PC-9 (cell line): Measurements from ENCODE around the gene DAGLB. TPM values are rescaled to one million over a fixed set of nuclear protein-coding genes. Genes with fewer than 3 reads are reported as not detected.

Experiments used
- BruUV-seq: library from RNA; stranded (reverse); fragments of 400-500 nt; replicated peaks from 2 replicates; lab custom pipeline; 2021; lab: Mats Ljungman, UMichigan
- CTCF ChIA-PET: fragments of 300-600 bp; sonication (Branson Sonifier 250); formaldehyde crosslinking; loops from one replicate; lab custom pipeline; 2022; ENCODE audit warnings: antibody characterized with exemption; lab: Charles Lee
- POLR2A ChIA-PET: fragments of 300-600 bp; sonication (Branson Sonifier 250); formaldehyde crosslinking; loops from one replicate; lab custom pipeline; 2022; ENCODE audit warnings: antibody characterized with exemption; ENCODE audit not compliant: unreplicated experiment; lab: Charles Lee
- DNase-seq, 2 experiments: peaks; one replicate each; pipeline versions ENCODE4 v3.0.0 to v3.0.0-alpha.2; 2015 to 2022; ENCODE audit warnings: mixed read lengths in 1 of 2
- H2AFZ ChIP-seq: fragments of 200-600 bp; sonication (generic); 2 replicates; pipeline ENCODE4 v1.8.1; 2017; ENCODE audit warnings: antibody characterized with exemption
- H3F3A ChIP-seq: fragments of 200-600 bp; sonication (generic); 2 replicates; pipeline ENCODE4 v1.8.1; 2017; ENCODE audit warnings: antibody characterized with exemption, mild to moderate bottlenecking, low read depth; ENCODE audit not compliant: insufficient read depth
- H3K27ac ChIP-seq: fragments of 200-600 bp; sonication (generic); 2 replicates; pipeline ENCODE4 v1.6.1; 2016; ENCODE audit warnings: mixed run types
- H3K27me3 ChIP-seq: fragments of 200-600 bp; sonication (generic); 2 replicates; pipeline ENCODE4 v1.6.1; 2016; ENCODE audit warnings: low read depth, mixed run types; ENCODE audit not compliant: insufficient read depth
- H3K36me3 ChIP-seq: fragments of 200-600 bp; sonication (generic); 2 replicates; pipeline ENCODE4 v1.6.1; 2016; ENCODE audit warnings: low read depth, mixed run types
- H3K4me1 ChIP-seq: fragments of 200-600 bp; sonication (generic); replicated peaks from 2 replicates; pipeline ENCODE4 v1.6.1; 2016; ENCODE audit warnings: mixed run types; ENCODE audit not compliant: insufficient read depth
- H3K4me2 ChIP-seq: fragments of 200-600 bp; sonication (generic); 2 replicates; pipeline ENCODE4 v1.6.1; 2017; ENCODE audit warnings: mixed run types
- H3K4me3 ChIP-seq: fragments of 200-600 bp; sonication (generic); 2 replicates; pipeline ENCODE4 v1.6.1; 2016; ENCODE audit warnings: mixed run types
- H3K79me2 ChIP-seq: fragments of 200-600 bp; sonication (generic); 2 replicates; pipeline ENCODE4 v1.6.1; 2017; ENCODE audit warnings: low read depth, mixed run types
- H3K9me2 ChIP-seq: fragments of 200-600 bp; sonication (generic); 2 replicates; pipeline ENCODE4 v1.8.1; 2017; ENCODE audit warnings: mild to moderate bottlenecking; ENCODE audit not compliant: insufficient read depth
- H3K9me3 ChIP-seq: fragments of 200-600 bp; sonication (generic); 2 replicates; pipeline ENCODE4 v1.8.1; 2016; ENCODE audit warnings: low read depth; ENCODE audit not compliant: insufficient read depth
- H4K20me1 ChIP-seq: fragments of 200-600 bp; sonication (generic); 2 replicates; pipeline ENCODE4 v1.8.1; 2017; ENCODE audit not compliant: insufficient read depth
- CTCF ChIP-seq: fragments of 200-600 bp; sonication (generic); conservative IDR thresholded peaks from 2 replicates; pipeline ENCODE4 v1.6.1; 2017; ENCODE audit warnings: mixed run types, antibody characterized with exemption, mild to moderate bottlenecking, moderate library complexity
- EZH2 ChIP-seq: fragments of 200-600 bp; sonication (generic); IDR thresholded peaks from 2 replicates; pipeline ENCODE4 v1.8.0; 2017; ENCODE audit warnings: antibody characterized with exemption, low read depth
- intact Hi-C: fragments of 100-400 bp; cut with micrococcal nuclease; formaldehyde crosslinking; loops from one replicate; pipeline ENCODE4 v1.10.0; 2022; ENCODE audit not compliant: unreplicated experiment
- total RNA-seq: library from RNA; stranded (reverse); gene quantifications from 2 replicates; pipeline ENCODE4 v1.2.3, GENCODE V29; 2021

The DAGLB gene
- total RNA-seq, 1 experiment from 2014 or later = 46.7 TPM

GRCh38 chr7:6392712-6393666 is 54.8 kb downstream of the DAGLB start:
- ChIA-PET POLR2A (no interaction called here), CTCF (interaction anchor here (0.5 kb wide), 1 partner anchor 10 kb away, joined by 5 read pairs; no protein-coding TSS in a partner anchor)
- TSS peak; percentile 96 for BruUV-seq
- TF ChIP-seq CTCF = no peak
- TF ChIP-seq EZH2 = no peak
- Histone ChIP-seq H3K9me2 (no peaks in the 10 kb centered on the region), H3K27me3 (no peaks in the 10 kb centered on the region), H2AFZ (no peak overlapping the region), H3K79me2 (peaks cover 93% of the 10 kb centered on the region), H3K4me3 (peak overlapping the region; percentile 42; the same call in 1 of the 2 replicates), H3K27ac (peak overlapping the region; percentile 93), H3K9me3 (no peaks in the 10 kb centered on the region), H3K4me2 (peak overlapping the region; percentile 82), H3F3A (peaks cover 52% of the 10 kb centered on the region), H4K20me1 (peaks cover 34% of the 10 kb centered on the region), H3K4me1 (peaks cover 77% of the 10 kb centered on the region), H3K36me3 (peaks cover 39% of the 10 kb centered on the region)
- peak; percentile 95 to 99 for DNase-seq
- intact Hi-C loops = loop anchor here (2.0 kb wide), 1 partner anchor 50 kb away; no protein-coding TSS in a partner anchor

- ChIA-PET POLR2A (no interaction called here), CTCF (no interaction called here)
- Histone ChIP-seq H3K36me3 (peaks cover 42% of the 10 kb centered on the region), H3K27ac (peak overlapping the region; percentile 25), H3K9me3 (no peaks in the 10 kb centered on the region), H4K20me1 (peaks cover 14% of the 10 kb centered on the region), H3K9me2 (no peaks in the 10 kb centered on the region), H3F3A (peaks cover 77% of the 10 kb centered on the region), H2AFZ (no peak overlapping the region), H3K4me2 (no peak overlapping the region), H3K79me2 (peaks cover 92% of the 10 kb centered on the region), H3K4me3 (no peak overlapping the region), H3K27me3 (no peaks in the 10 kb centered on the region), H3K4me1 (peaks cover 91% of the 10 kb centered on the region)
- intact Hi-C loops = no loop called here
- DNase-seq = no peak
- BruUV-seq = no TSS peak
- TF ChIP-seq CTCF = no peak
- TF ChIP-seq EZH2 = no peak
These were observed 58.0 kb downstream of the DAGLB start for GRCh38 chr7:6389728-6390127.

- peaks cover 96% of the 10 kb centered on the region for H3K79me2 ChIP-seq
- H4K20me1 ChIP-seq = peaks cover 17% of the 10 kb centered on the region
- H3K4me3 ChIP-seq = no peak overlapping the region
- BruUV-seq = no TSS peak
- H3K4me2 ChIP-seq = no peak overlapping the region
- H2AFZ ChIP-seq = no peak overlapping the region
- CTCF ChIA-PET = no interaction called here
- no peak for DNase-seq
- H3K36me3 ChIP-seq = peaks cover 36% of the 10 kb centered on the region
- peaks cover 79% of the 10 kb centered on the region for H3F3A ChIP-seq
- peaks cover 92% of the 10 kb centered on the region for H3K4me1 ChIP-seq
- H3K27ac ChIP-seq = peak overlapping the region; percentile 90
- intact Hi-C loops = no loop called here
- no peaks in the 10 kb centered on the region for H3K9me2 ChIP-seq
- H3K9me3 ChIP-seq = no peaks in the 10 kb centered on the region
- no peaks in the 10 kb centered on the region for H3K27me3 ChIP-seq
- POLR2A ChIA-PET = no interaction called here
- TF ChIP-seq EZH2 (no peak), CTCF (no peak)
These were observed 59.9 kb downstream of the DAGLB start for GRCh38 chr7:6387734-6388294.
